ENCODE data around the gene PKIG. TPM values are rescaled to one million over a fixed set of nuclear protein-coding genes. Genes with fewer than 3 reads are reported as not detected.

PKIG gene
- total RNA-seq, 1 experiment from 2014 or later = 27.0 TPM

DNA sequence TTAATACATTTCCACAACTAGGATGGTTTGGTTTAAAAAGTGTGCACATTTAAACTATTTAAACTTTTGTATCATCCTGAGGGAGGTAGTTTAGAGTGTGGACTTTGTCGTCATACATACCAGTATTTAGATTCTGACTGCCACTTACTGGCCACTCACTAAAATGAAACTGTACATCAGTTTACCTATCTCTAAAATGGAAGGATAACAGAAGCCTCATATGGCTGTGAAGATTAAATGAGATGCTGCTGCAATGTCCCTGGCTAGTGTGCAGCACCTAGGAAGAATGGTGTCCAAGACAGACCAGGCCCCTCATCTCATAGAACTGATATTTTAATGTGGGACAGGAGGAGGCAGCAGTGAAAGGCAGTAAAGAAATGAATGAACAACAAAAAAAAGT is 12.0 kb upstream of the PKIG start:
- Histone ChIP-seq H4K91ac (ENCODE audit: insufficient read length, low read depth, low read length) (no peak overlapping the region), H3K4ac (ENCODE audit: low read depth, low read length) (no peak overlapping the region), H3K79me2 (ENCODE audit: insufficient read depth, low read length) (no peaks in the 10 kb centered on the region), H2BK5ac (ENCODE audit: insufficient read length, low read length) (no peak overlapping the region), H3K79me1 (ENCODE audit: insufficient read depth, low read depth, low read length, poor library complexity, severe bottlenecking) (no peaks in the 10 kb centered on the region), H3K9ac (ENCODE audit: extremely low read depth, insufficient read length, low read length) (no peak overlapping the region), H3K27ac (ENCODE audit: insufficient read length, low read depth, low read length) (no peak overlapping the region), H2AK5ac (ENCODE audit: insufficient read length, low read length) (no peak overlapping the region), H4K20me1 (ENCODE audit: control insufficient read depth, insufficient read depth, insufficient read length) (no peaks in the 10 kb centered on the region), H3K9me3 (ENCODE audit: control insufficient read depth, low read depth, low read length) (no peaks in the 10 kb centered on the region), H2BK12ac (ENCODE audit: insufficient read length, low read depth, low read length) (no peak overlapping the region), H3K27me3 (ENCODE audit: insufficient read depth, low read length) (no peaks in the 10 kb centered on the region), H3K56ac (ENCODE audit: insufficient read length, low read depth, low read length) (no peak overlapping the region), H3K23me2 (ENCODE audit: insufficient read length, low read depth, low read length, poor library complexity, severe bottlenecking) (no peaks in the 10 kb centered on the region), H3K23ac (ENCODE audit: insufficient read length, low read depth, low read length) (no peak overlapping the region), H2AFZ (ENCODE audit: low read length) (no peak overlapping the region), H2BK120ac (ENCODE audit: low read depth, low read length, poor library complexity, severe bottlenecking) (no peak overlapping the region), H3K18ac (ENCODE audit: insufficient read length, low read depth, low read length) (no peak overlapping the region), H2BK15ac (ENCODE audit: low read depth, low read length) (no peak overlapping the region), H3T11ph (ENCODE audit: low read length) (no peak overlapping the region), H2BK20ac (ENCODE audit: low read depth, low read length, poor library complexity, severe bottlenecking) (no peak overlapping the region), H4K8ac (replicated peaks; ENCODE audit: insufficient read length, low read depth, low read length) (no peak overlapping the region), H3K14ac (ENCODE audit: insufficient read depth, low read length) (no peak overlapping the region), H3K4me1 (ENCODE audit: insufficient read depth, low read length) (no peaks in the 10 kb centered on the region), H4K5ac (ENCODE audit: insufficient read length, low read depth, low read length) (no peak overlapping the region), H3K4me2 (ENCODE audit: insufficient read depth, insufficient read length, low read length) (no peak overlapping the region)
- H3K4me1 Mint-ChIP-seq = 0 out of 4 replicates have a peak, but pooled peaks cover 0 to 4% of the 10 kb centered on the region in 2 experiments
- no CpG with 5 or more reads among the region's 1 CpG for WGBS (ENCODE audit: extremely low coverage, insufficient read length, low lambda C conversion rate)
- H3K27me3 Mint-ChIP-seq (ENCODE audit: low read depth) = no peaks in the 10 kb centered on the region
- no peaks in the 10 kb centered on the region for H3K36me3 Mint-ChIP-seq (ENCODE audit: insufficient read depth in 1 of 3, low read depth in 3 of 3)
- no peaks in the 10 kb centered on the region for H3K9me3 Mint-ChIP-seq
- H3K27ac Mint-ChIP-seq = no peak overlapping the region
- TF ChIP-seq, protein P1, sequence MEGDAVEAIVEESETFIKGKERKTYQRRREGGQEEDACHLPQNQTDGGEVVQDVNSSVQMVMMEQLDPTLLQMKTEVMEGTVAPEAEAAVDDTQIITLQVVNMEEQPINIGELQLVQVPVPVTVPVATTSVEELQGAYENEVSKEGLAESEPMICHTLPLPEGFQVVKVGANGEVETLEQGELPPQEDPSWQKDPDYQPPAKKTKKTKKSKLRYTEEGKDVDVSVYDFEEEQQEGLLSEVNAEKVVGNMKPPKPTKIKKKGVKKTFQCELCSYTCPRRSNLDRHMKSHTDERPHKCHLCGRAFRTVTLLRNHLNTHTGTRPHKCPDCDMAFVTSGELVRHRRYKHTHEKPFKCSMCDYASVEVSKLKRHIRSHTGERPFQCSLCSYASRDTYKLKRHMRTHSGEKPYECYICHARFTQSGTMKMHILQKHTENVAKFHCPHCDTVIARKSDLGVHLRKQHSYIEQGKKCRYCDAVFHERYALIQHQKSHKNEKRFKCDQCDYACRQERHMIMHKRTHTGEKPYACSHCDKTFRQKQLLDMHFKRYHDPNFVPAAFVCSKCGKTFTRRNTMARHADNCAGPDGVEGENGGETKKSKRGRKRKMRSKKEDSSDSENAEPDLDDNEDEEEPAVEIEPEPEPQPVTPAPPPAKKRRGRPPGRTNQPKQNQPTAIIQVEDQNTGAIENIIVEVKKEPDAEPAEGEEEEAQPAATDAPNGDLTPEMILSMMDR (conservative IDR thresholded peaks at IDR 0.05) = no peak
- H3K4me3 Mint-ChIP-seq = no peak overlapping the region
- no peak for DNase-seq
